GM18909 (cell line): ENCODE data around the gene SDHA.
"Not testable (repeated sequence)": the region's sequence is repeated elsewhere in the genome, so short reads cannot be mapped to it uniquely, and the experiment has no call there.

Experiments used
- ATAC-seq: cut with Tn5 transposase; IDR thresholded peaks from one replicate; pipeline ENCODE4 v1.9.1; 2021; ENCODE audit warnings: mild to moderate bottlenecking; ENCODE audit not compliant: unreplicated experiment, poor library complexity

Gene SDHA

DNA sequence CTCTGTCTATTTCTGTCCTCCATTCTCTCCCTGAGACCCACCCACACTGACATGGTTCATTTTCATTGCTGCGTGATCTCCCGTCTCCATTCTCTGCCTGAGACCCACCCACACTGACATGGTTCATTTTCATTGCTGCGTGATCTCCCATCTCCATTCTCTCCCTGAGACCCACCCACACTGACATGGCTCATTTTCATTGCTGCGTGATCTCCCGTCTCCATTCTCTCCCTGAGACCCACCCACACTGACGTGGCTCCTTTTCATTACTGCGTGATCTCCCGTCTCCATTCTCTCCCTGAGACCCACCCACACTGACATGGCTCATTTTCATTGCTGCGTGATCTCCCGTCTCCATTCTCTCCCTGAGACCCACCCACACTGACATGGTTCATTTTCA lies 73.2 kb downstream of the SDHA start:
- ATAC-seq: not testable (repeated sequence)

DNA sequence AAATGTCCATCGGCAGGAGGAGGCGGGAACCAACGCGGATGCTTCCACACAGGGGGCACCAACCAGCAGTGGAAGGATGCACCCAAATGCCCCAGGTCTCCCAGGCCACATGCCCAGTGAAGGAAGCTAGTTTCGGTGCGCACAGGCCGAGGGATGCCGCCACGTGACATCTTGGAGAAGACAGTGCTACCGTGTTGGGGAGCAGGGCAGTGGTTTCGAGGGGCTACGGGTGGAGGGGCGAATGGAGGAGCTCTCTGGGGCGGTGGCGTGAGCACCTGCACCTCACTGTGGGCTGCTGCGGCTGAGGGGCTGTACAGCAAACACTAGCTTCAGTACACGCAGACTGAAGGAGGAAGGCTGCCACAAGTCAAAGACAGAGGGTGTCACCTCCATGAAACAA lies 76.7 kb downstream of the SDHA start:
- not testable (repeated sequence) for ATAC-seq

DNA sequence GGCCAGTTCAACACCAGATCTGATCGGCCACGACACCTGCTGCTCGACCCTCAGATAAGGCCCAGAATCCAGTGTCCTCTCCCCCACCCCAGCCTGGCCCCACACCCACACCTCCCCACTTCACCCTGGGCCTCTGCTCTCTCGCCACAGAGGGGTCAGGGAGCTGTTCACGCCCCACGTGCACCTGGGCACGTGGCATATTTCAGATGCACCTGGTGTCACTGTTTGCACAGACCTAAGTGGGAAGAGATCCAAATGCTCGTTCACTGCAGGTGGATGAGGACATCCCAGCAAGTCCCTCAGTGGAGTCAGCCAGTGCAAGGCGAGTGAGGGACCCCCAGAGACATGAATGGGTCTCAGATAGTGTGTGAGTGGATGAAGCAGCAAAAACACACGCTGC lies 78.1 kb downstream of the SDHA start:
- not testable (repeated sequence) for ATAC-seq

DNA sequence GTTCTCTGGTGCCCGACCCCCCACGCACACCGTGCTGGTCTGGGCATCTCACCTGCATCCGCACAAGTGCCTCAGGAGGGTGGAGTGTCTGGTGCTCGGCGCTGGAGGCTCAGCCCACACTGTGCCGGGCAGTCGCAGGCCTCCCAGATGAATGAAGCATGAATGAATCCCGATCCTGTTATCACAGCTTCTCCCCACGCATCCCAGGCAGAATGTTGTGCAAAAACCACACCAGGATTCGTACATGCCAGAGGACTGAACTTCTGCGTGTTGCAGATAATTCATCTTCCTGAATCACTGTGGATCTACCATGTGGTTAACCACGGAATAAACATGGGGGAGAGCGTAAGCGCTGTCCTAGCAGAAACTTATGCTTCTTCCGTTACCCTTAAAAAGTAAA lies 78.8 kb downstream of the SDHA start:
- ATAC-seq: not testable (repeated sequence)

DNA sequence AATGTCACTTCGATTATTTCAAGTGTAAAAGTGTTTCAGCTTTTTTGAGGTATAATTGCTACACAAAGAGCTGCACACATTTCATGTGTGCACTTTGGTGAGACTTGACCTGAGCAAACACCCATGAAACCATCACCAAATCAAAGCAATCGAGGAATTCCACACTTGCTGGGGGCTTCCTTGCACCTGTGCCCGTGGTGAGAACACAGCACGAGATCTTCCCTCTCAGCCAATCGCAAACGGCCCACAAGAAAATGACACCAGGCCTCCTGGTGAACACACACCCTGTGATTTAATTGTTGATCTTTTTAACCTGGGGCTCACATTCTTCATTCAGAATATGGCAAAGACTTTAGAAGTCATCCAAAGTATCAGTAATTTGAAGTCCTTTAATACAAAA lies 79.3 kb downstream of the SDHA start:
- not testable (repeated sequence) for ATAC-seq

DNA sequence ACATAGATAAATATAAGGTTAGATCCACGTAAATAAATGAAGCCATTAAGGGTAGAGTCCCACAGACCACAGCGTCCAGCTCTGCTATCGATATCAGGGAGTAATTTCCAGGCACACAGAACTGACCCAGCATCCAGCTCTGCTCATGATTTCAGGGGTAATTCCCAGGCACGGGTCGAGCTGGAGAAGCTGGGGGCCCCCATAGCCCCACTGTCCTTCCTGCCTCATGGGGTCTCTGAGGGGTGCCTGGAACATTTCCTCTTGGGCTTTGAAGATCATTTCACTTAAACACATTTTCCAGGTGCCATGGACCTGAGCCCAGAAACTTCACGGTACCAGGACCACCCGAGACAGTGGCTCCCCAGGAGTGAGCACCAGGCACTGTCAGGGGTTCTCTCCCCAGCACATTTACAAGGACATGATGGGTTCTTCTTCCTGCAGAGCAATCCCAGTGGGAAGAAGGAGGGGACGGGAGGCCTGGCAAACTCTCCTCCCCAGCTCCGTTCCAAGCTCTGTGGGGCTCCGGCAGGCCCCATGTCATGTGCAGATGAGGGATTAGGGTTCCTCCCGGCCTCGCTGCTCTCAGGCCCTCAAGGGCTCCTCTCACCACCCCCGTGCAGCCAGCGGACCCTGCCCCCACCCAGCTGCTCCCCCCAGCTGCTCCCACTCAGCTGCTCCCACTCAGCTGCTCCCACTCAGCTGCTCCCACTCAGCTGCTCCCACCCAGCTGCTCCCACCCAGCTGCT lies 80.0 kb downstream of the SDHA start:
- not testable (repeated sequence) for ATAC-seq

DNA sequence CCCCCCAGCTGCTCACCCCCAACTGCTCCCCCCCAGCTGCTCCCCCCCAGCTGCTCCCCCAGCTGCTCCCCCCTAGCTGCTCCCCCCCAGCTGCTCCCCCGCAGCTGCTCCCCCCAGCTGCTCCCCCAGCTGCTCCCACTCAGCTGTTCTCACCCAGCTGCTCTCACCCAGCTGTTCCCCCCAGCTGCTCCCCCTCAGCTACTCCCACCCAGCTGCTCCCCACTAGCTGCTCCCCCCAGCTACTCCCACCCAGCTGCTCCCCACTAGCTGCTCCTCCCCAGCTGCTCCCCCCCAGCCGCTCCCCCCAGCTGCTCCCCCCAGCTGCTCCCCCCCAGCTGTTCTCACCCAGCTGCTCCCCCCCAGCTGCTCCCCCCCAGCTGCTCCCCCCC lies 80.6 kb downstream of the SDHA start:
- ATAC-seq: no peak

DNA sequence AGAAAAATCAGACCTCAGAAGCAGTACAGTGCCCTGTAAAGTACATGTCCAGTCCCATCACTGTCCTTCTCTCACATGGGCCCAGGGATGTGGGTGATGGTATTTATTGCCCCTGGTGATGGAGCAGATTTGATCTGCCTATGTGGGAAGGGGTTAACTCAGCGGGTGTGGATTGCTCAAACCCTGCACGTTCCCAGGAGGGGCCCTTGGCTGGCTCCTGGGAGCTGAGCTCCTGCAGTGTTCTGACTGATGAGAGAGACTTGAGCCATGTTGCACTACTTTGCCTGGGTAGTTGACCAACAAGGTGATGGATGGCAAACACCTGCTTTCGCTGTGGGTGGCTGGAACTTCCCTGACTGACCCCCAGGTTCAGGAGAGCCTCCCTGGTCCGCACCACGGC lies 81.8 kb downstream of the SDHA start:
- not testable (repeated sequence) for ATAC-seq

DNA sequence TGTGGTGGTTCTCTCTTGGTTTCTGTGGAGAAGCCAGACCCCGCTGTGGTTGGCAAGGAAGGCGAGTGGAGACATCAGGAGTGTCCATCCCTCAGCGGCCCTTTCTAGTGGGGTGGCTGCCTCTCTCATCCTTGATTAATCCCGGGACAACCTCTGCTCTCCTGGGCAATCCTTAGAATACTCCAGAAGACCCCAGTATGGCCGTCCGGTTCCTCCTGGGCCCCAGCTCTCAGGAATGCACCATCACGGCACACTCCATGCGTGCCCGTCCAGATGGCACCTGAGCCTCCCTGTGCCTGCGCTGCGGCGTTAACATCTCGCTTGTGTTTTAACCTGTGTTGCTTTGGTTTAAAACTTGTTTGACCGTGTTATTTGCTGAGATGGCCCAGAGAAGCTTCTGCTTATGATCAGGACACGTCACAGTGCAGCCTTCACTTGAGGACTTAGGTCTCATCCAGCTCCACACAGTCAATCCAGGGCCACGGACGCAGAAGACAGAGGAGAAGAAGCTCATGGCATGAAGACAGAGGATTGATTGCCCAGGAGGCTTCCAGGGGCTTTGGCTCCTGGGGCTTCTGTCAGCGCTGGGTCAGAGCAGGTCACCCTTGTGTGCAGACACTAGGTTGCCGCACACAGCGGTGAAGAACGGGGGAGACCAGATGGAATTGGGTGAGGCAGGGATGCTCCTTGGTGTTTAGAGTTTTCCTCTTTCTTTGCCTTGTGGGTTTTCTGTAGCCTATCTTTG lies 82.7 kb downstream of the SDHA start:
- ATAC-seq: not testable (repeated sequence)

DNA sequence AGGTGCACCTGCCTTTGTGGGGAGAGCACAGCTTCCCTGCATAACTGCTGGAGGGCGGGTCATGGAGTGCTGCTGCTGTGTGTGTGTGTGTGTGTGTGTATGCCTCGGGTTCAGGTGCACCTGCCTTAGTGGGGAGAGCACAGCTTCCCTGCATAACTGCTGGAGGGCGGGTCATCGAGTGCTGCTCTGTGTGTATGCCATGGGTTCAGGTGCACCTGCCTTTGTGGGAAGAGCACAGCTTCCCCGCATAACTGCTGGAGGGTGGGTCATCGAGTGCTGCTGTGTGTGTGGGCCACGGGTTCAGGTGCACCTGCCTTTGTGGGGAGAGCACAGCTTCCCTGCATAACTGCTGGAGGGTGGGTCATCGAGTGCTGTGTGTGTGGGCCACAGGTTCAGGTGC lies 84.3 kb downstream of the SDHA start:
- not testable (repeated sequence) for ATAC-seq

DNA sequence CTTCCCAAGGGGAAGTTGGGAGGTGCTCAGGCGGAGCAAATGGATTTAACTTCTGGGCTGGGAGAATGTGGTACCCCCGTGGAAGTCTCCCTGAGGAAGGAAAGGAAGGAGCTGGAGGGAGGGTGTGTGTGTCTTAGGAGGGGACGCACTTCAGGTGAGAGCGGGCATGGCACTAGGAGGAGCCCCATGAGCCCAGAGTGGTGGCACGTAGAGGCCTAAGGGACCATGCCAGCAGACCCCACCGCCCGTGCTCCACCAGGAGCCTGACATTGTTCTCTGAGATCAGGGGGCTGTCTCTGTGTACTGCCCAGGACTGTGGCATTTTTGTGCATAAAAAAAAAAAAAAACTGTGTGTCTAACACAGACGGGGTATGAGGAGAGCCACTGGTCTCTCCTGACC lies 84.8 kb downstream of the SDHA start:
- ATAC-seq: no peak

DNA sequence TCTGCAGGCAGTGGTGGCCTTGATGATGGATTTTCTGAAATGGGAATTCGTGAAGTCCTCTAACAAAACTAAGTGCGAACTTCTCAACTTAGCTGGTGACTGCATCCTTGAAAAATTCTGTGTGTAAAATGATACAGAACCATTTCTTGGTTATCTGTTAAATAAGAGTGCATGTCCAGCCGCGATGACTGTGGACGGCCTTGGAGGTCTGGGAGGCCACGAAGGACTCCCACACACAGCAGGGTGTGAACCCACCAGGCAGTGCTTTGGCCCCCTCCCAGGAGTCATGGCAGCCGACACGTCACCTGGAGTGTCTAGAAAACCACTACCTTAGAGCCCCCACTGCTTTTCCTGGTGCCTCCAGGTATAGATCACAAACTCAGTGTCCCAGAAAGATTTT lies 85.6 kb downstream of the SDHA start:
- not testable (repeated sequence) for ATAC-seq

DNA sequence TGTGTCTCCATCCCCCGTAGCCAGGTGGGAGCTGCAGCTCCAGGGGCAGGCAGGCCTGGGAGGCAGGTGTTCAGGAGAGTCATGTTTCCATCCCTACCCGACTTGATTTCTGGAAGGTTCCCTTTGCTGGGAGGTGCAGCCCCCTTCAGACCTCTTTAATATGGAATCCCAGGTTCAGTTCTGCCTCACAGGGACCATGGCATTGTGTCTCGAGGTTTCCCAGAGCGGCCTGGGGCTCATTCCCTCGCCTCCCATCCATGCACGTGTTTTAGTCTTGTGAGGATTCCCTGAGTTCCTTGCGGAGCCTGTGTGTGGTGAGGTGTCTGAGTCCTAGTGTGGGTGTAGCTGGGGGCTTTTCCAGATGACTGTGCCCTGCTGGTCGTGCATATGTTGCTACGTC lies 86.9 kb downstream of the SDHA start:
- no peak for ATAC-seq

DNA sequence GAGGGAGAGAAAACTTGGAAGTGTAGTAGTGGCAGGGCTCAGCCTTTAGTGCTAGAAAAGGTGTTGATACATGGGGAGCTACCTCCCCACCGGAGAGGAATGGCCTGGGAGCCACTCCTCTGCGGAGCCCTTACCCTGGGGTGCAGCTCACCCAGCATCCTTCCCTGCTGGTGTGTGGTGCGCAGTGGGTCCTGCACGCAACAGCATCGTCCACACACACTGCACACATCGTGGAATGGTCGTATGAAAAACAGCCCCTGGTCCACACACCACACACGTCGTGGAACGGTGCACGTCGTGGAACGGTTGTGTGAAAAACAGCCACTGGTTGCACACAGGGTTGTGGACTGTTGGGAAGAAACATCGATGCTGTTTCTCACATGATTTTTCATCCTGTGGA lies 87.3 kb downstream of the SDHA start:
- no peak for ATAC-seq

DNA sequence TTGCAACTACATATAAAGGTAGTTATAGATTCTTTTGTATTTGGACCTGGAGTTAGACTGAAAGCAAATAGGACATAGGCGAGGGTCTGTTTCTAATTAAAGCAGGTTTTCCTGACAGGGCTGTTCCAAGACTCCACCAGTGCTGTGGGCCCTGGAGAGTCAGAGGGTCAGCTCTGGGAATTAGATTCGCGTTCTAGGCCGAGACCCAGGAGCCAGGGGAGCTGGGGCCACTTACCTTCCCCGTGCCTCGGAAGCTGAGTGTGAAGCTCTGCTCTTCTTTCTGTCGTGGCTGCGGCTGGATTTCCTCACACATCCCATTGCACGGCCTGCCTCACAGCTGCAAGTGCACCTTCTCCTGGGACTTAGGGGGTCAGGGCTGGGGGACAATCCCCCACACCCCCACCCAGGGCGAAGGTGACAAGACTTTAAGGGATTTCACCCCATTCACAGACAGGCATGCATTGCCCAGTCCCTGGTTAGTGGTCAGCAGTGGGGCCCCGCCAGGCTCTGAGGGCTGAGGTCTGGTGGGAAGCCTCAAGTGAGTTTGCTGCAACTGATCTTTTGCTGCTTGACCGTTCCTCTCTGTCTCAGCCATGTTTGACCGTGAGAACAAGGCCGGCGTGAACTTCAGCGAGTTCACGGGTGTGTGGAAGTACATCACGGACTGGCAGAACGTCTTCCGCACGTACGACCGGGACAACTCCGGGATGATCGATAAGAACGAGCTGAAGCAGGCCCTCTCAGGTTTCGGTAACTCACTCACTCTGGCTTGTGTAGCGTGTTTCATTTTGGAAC lies 88.1 kb downstream of the SDHA start:
- ATAC-seq: no peak
